ENCODE data around the gene PPP1R26.

Gene PPP1R26

DNA sequence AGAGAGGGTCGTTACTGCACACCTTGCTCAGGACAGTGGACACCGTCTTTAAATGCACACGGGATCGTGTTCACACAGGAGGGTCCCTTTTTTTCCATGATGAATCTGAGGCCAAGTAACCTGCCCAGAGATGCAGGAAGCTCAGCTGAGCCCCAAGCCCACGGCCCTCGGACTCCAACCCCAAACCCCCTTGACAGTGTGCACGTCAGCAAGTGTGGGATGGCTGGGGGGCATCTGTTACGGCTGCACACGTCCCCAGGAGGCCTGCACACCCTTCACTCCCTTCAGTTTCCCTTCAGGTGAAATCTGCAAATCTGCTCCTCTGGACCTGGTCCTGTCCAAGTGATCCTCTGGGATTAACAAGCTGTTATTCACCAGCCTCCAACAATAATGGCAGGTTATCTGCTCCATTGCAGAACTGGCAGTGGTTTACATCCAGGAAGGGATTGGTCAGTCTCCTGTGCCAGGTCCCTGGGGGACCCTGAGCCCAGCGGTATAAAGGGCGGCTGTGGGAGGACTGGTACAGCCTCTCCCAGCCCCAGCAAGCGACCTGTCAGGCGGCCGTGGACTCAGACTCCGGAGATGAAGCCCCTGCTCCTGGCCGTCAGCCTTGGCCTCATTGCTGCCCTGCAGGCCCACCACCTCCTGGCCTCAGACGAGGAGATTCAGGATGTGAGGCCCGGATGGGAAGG, 41.5 kb downstream of the PPP1R26 start, which contains the start of gene LCN1:
TSS of gene LCN1 (plus strand) at position 525 of the 692 bp plus-strand sequence. CDS start at position 583, 58 bp downstream.
- TF ChIP-seq, protein P1, sequence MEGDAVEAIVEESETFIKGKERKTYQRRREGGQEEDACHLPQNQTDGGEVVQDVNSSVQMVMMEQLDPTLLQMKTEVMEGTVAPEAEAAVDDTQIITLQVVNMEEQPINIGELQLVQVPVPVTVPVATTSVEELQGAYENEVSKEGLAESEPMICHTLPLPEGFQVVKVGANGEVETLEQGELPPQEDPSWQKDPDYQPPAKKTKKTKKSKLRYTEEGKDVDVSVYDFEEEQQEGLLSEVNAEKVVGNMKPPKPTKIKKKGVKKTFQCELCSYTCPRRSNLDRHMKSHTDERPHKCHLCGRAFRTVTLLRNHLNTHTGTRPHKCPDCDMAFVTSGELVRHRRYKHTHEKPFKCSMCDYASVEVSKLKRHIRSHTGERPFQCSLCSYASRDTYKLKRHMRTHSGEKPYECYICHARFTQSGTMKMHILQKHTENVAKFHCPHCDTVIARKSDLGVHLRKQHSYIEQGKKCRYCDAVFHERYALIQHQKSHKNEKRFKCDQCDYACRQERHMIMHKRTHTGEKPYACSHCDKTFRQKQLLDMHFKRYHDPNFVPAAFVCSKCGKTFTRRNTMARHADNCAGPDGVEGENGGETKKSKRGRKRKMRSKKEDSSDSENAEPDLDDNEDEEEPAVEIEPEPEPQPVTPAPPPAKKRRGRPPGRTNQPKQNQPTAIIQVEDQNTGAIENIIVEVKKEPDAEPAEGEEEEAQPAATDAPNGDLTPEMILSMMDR (IDR thresholded peaks at IDR 0.05; ENCODE audit: low read depth, low read length, missing control alignments): no peak
- in situ Hi-C loops (cut with HindIII; ENCODE audit: low sequenced_read_pairs): no loop called here
- H3K4me3 ChIP-seq (ENCODE audit: low read depth, low read length): no peak within 1 kb of the TSS
- no peak for DNase-seq (ENCODE audit: low read depth)

DNA sequence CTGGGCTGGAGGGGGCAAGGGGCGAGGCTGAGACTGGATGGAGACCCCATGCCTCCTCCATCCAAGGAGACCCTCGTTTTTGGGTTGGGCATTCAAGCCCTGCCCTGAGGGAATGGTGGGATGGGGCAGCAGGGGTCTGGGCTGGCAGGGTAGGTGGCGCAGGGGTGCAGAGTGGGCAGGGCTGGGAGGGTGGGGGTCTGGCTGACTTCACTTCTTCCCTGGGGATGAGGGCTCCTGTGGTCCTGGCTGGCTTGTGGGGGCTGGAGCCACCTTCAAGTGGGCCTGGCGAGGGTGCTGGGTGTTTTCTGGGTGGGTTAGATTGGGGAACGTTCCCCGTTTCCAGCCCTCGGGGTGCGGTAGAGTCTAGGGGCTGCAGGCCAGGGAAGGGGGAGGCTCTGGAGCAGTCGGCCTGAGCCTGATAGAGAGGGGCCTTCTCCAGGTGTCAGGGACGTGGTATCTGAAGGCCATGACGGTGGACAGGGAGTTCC, 42.1 kb downstream of the PPP1R26 start:
- no peak overlapping the region for H3K4me3 ChIP-seq (ENCODE audit: low read depth, low read length)
- in situ Hi-C loops (cut with HindIII; ENCODE audit: low sequenced_read_pairs): no loop called here
- TF ChIP-seq, protein P1 (IDR thresholded peaks at IDR 0.05; ENCODE audit: low read depth, low read length, missing control alignments): no peak
- DNase-seq (ENCODE audit: low read depth): no peak

DNA sequence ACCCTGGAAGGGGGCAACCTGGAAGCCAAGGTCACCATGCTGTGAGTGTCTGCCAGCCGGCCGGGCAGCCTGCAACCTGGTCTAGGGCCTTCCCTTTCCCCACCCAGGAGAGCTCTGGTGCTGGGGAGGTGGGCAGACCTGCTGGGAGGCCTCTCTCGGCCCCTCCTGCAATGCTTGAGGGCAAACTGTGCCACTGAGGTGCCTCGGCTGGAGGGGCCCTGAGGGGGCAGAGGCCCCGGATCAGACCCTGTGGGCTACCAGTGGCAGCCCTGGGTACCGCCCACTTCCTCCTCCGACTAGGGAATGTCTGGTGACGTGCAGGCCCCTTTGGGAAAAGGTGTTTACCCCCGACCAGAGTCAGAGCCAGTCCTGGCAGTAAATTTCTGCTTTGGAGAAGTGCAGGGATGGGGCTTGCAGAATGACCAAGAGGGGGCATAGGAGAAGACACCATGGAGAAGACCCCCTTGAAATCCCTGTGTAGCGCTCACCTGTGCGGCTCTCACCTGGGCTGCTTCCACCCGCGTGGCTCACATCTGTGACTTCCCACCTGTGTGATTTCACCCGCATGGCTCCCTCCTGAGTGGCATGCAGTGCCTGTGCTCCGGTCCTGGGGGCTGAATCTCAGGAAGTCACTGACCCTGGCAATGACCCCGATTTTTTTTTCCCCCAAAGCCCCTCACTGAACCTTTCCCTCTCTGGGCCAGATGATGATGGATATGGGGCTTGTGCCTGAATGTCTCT, 42.7 kb downstream of the PPP1R26 start:
- no peak for DNase-seq (ENCODE audit: low read depth)
- TF ChIP-seq, protein P1 (IDR thresholded peaks at IDR 0.05; ENCODE audit: low read depth, low read length, missing control alignments): no peak

DNA sequence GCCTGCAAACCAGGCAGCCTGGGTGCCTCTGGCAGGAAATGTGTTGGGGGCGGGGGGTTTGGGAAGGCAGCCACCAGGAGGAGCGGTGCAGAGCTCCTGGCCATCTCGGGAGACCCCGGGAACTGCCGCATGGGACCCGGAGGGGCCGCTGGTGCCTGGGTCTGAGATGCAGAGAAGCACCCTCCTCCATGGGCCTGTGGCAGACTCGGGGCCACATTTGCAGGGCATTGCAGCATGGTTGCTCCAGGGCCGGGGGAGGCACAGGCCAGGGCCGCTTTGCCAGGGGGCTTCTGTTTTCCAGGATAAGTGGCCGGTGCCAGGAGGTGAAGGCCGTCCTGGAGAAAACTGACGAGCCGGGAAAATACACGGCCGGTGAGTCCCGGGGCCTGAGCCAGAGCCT, 43.3 kb downstream of the PPP1R26 start:
- DNase-seq (ENCODE audit: low read depth): no peak
- H3K4me3 ChIP-seq (ENCODE audit: low read depth, low read length): no peak overlapping the region
- in situ Hi-C loops (cut with HindIII; ENCODE audit: low sequenced_read_pairs): no loop called here
- TF ChIP-seq, protein P1 (IDR thresholded peaks at IDR 0.05; ENCODE audit: low read depth, low read length, missing control alignments): no peak

More for the DNA sequence above, 42.7 kb downstream of the PPP1R26 start:
- in situ Hi-C loops (cut with HindIII; ENCODE audit: low sequenced_read_pairs): no loop called here
- H3K4me3 ChIP-seq (ENCODE audit: low read depth, low read length): no peak overlapping the region

DNA sequence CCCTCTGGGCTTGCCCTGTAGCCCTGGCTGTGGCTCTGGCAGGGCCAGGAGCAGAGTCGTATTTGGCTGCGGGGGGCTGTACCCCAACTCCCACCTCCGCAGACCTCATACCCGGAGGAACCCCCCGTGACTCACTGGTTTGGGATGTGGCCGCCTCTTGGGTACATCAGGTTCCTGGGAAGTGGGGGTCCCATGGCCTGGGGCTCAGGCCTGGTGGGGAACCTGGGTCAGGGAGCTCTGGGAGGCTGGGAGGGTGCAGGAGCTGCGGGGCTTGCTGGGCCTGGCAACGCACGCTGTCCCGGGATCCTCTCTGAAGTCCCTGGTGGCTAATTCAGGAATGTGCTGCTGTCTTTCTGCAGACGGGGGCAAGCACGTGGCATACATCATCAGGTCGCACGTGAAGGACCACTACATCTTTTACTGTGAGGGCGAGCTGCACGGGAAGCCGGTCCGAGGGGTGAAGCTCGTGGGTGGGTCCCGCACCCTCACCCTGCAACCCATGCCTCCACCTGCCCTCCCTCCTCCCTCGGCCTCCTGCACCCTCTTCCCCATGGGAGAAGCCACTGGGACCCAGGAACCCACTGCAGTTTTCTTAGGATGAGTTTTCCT, 44.0 kb downstream of the PPP1R26 start:
- no peak for DNase-seq (ENCODE audit: low read depth)
- no peak overlapping the region for H3K4me3 ChIP-seq (ENCODE audit: low read depth, low read length)
- TF ChIP-seq, protein P1 (IDR thresholded peaks at IDR 0.05; ENCODE audit: low read depth, low read length, missing control alignments): no peak
- in situ Hi-C loops (cut with HindIII; ENCODE audit: low sequenced_read_pairs): no loop called here

DNA sequence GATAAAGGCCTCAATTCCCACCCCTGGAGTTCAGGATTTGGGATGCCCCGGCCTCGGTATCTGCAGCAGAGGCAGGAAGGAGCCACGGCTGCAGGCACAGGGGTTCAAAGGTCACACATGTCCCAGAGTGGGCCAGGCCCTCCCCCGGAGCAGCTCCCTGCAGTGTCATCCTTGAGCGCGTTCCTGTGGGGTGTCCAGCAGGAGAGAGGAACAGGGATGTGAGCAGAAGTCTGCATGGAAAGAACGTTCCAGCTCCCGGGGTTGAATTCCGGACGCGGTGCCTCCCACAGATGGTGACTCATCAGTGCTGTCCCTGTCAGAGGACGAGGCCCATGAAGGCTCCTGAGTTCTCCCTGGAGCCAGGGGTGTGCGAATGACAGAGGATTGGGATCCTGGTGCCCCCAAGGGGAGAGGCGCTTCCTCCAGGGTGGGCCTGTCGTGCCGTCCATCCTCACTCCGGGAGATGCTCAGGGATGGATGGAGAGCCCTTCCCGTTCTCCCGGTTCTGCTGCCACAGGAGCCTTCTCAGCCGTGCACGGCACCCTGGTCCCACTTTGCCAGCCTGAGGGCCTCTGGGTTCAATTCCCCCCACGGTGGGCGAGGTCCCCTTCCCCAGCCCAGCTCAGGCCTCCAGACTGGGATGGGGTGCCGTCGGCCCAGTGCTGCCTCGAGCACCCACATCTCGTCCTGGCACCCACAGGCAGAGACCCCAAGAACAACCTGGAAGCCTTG, 44.7 kb downstream of the PPP1R26 start:
- DNase-seq (ENCODE audit: low read depth): no peak
- TF ChIP-seq, protein P1 (IDR thresholded peaks at IDR 0.05; ENCODE audit: low read depth, low read length, missing control alignments): no peak
- H3K4me3 ChIP-seq (ENCODE audit: low read depth, low read length): no peak overlapping the region
- in situ Hi-C loops (cut with HindIII; ENCODE audit: low sequenced_read_pairs): no loop called here

Data from astrocyte of the cerebellum (primary cell).